Measurements from ENCODE around the gene SPAG16. TPM values are rescaled to one million over a fixed set of nuclear protein-coding genes. Genes with fewer than 3 reads are reported as not detected.

Gene SPAG16
- total and polyA plus RNA-seq, 2 of the 13 experiments (the other 11 are each of a cell fraction or from before 2014, with no cell fraction given) = 9.6 to 26.5 TPM

DNA sequence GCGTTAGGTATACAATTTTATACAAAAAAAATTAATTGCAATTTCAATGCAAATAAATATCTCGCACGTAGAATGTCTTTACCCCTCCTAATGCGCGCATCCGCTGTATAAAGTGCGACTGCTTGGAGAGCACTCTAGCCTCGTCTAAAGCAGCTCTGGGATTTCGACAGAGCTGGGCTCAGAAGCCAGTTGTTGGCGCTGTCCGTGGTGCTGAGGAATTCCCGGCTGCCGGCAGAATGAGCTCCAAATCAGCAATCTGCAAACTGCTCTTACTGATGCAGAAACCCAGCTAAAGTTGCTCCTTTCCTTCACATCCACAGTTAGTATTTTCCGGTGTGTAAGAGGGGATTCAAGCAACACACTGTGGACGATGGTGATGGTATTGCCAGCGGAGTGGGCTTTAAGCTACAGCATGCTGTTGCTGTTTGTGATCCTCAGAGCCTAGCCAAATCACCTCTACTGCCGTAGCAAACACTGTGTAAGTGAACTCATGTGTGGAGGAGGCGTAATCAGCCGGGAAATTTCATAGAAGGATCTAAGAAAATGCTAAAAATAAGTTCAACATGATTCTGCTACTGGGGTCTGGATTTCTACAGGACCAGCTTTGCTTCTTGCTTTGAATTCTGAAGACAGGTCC is 1126.8 kb downstream of the SPAG16 start, which contains the start of gene VWC2L (continued):
- TF ChIP-seq CTCF (CRISPR knock-in tag; IDR thresholded peaks at IDR 0.05) (no peak), ZNF546 (CRISPR knock-in tag; conservative IDR thresholded peaks at IDR 0.05) (0 out of 2 replicates have a peak, but pooled peaks have one; percentile 57), MED8 (CRISPR knock-in tag; IDR thresholded peaks at IDR 0.05; ENCODE audit: insufficient replicate concordance) (no peak), PHB2 (IDR thresholded peaks at IDR 0.05; ENCODE audit: partially characterized antibody) (no peak), ZNF775 (CRISPR knock-in tag; IDR thresholded peaks at IDR 0.05; ENCODE audit: borderline replicate concordance) (no peak), ZKSCAN8 (CRISPR knock-in tag; IDR thresholded peaks at IDR 0.05; ENCODE audit: borderline replicate concordance) (0 out of 2 replicates have a peak, but pooled peaks have one; percentile 59), GMEB2 (CRISPR knock-in tag; IDR thresholded peaks at IDR 0.05; ENCODE audit: low read depth) (no peak), EZH2 (conservative IDR thresholded peaks at IDR 0.05; ENCODE audit: low read depth, low read length) (no peak), CHD2 (IDR thresholded peaks at IDR 0.05; ENCODE audit: low read depth, low read length) (no peak), ZNF761 (CRISPR knock-in tag; conservative IDR thresholded peaks at IDR 0.05) (no peak), HNRNPH1 (optimal IDR thresholded peaks at IDR 0.05; ENCODE audit: low read depth, low read length) (no peak), STAT5B (CRISPR knock-in tag; IDR thresholded peaks at IDR 0.05) (peak; percentile 72; the same call in 1 of the 2 replicates), MIER2 (CRISPR knock-in tag; IDR thresholded peaks at IDR 0.05) (peak; percentile 100), SP4 (CRISPR knock-in tag; IDR thresholded peaks at IDR 0.05) (peak; percentile 58; the same call in 1 of the 2 replicates), RARG (CRISPR knock-in tag; IDR thresholded peaks at IDR 0.05; ENCODE audit: low read depth) (no peak), ZFP41 (CRISPR knock-in tag; IDR thresholded peaks at IDR 0.05; ENCODE audit: borderline replicate concordance) (no peak), ZNF773 (CRISPR knock-in tag; IDR thresholded peaks at IDR 0.05; ENCODE audit: borderline replicate concordance) (peak; percentile 97), ZNF710 (CRISPR knock-in tag; IDR thresholded peaks at IDR 0.05; ENCODE audit: borderline replicate concordance) (no peak)
- TF ChIP-seq, protein P1, sequence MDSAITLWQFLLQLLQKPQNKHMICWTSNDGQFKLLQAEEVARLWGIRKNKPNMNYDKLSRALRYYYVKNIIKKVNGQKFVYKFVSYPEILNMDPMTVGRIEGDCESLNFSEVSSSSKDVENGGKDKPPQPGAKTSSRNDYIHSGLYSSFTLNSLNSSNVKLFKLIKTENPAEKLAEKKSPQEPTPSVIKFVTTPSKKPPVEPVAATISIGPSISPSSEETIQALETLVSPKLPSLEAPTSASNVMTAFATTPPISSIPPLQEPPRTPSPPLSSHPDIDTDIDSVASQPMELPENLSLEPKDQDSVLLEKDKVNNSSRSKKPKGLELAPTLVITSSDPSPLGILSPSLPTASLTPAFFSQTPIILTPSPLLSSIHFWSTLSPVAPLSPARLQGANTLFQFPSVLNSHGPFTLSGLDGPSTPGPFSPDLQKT (CRISPR knock-in tag; IDR thresholded peaks at IDR 0.05; ENCODE audit: borderline replicate concordance) = no peak
